RWPE1 (cell line): Measurements from ENCODE around the gene ZFYVE28.
"Not testable (repeated sequence)": the region's sequence is repeated elsewhere in the genome, so short reads cannot be mapped to it uniquely, and the experiment has no call there.

Experiments used
- CTCF ChIA-PET: fragments of 350-600 bp; sonication (Branson Sonifier 250); formaldehyde crosslinking; extraction: SDS; loops from one replicate; lab custom pipeline; 2021; lab: Yijun Ruan, JAX
- POLR2A ChIA-PET: fragments of 400-600 bp; formaldehyde crosslinking; extraction: SDS; loops from one replicate; lab custom pipeline; 2020; ENCODE audit warnings: antibody characterized with exemption; ENCODE audit not compliant: low non-redundant PET; lab: Yijun Ruan, JAX
- DNase-seq: peaks from one replicate; pipeline ENCODE4 v3.0.0; 2012; ENCODE audit warnings: low spot score
- H3K27ac ChIP-seq: fragments of 450-650 bp; 2 replicates; pipeline ENCODE4 v1.5.1; 2017
- TF ChIP-seq, protein P1 (sequence below): fragments of 450-650 bp; conservative IDR thresholded peaks from 2 replicates; pipeline ENCODE4 v1.5.1; 2017; ENCODE audit warnings: low read depth, mild to moderate bottlenecking

The ZFYVE28 gene

DNA sequence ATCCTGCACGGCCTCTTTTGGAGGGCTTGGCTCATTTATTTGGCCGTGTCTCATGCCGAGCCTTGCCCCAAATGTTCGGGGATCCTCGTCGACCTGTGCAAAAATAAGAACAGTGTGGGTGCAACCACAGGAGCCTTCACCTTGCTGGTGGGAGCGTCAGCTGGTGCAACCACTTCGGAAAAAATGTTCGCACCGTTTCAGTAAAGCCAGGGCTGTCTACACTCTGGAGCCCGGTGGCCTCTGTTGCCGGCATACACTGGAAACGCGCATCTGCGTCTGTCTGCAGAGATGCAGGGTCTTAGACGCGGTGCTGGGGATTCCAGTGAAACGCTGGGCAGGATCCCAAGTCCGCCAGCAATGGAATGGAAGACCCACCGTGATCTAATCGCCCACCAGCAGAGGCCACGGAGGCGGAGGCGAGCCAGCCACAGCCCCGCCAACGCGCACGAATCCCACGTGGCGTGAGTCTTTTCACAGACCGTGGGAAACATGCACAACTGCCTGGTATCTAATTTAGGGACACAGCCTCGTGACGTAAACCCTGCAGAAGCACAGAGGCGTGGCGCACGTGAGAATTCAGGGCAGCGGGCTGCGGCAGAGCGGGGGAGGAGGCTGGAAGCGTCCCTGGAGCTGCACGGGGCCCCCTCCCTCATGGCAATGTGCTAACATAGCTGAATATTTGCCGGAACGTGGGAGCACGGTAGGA lies 142.7 kb downstream of the ZFYVE28 start:
- H3K27ac ChIP-seq: no peak overlapping the region
- POLR2A ChIA-PET: no interaction called here
- DNase-seq: no peak
- TF ChIP-seq, protein P1, sequence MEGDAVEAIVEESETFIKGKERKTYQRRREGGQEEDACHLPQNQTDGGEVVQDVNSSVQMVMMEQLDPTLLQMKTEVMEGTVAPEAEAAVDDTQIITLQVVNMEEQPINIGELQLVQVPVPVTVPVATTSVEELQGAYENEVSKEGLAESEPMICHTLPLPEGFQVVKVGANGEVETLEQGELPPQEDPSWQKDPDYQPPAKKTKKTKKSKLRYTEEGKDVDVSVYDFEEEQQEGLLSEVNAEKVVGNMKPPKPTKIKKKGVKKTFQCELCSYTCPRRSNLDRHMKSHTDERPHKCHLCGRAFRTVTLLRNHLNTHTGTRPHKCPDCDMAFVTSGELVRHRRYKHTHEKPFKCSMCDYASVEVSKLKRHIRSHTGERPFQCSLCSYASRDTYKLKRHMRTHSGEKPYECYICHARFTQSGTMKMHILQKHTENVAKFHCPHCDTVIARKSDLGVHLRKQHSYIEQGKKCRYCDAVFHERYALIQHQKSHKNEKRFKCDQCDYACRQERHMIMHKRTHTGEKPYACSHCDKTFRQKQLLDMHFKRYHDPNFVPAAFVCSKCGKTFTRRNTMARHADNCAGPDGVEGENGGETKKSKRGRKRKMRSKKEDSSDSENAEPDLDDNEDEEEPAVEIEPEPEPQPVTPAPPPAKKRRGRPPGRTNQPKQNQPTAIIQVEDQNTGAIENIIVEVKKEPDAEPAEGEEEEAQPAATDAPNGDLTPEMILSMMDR: no peak
- CTCF ChIA-PET: no interaction called here

DNA sequence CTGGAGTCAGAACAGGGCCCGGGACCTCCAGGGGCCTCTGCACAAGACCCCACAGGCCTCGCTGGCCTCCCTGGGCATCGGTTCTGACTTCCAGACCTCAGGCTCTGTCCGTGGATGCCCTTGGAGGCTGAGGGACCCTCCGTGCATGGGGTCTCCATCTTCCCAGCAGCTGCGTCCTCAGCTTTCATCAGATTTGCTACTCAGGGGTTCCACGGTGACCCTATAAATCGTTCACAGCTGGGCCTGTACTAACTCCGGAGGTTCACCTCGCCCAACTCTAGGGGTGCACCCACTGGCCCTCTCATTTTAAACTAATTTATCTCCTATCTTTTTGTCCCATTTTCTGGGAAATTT lies 143.4 kb downstream of the ZFYVE28 start:
- CTCF ChIA-PET, DNase-seq, H3K27ac ChIP-seq, POLR2A ChIA-PET: not testable (repeated sequence)

DNA sequence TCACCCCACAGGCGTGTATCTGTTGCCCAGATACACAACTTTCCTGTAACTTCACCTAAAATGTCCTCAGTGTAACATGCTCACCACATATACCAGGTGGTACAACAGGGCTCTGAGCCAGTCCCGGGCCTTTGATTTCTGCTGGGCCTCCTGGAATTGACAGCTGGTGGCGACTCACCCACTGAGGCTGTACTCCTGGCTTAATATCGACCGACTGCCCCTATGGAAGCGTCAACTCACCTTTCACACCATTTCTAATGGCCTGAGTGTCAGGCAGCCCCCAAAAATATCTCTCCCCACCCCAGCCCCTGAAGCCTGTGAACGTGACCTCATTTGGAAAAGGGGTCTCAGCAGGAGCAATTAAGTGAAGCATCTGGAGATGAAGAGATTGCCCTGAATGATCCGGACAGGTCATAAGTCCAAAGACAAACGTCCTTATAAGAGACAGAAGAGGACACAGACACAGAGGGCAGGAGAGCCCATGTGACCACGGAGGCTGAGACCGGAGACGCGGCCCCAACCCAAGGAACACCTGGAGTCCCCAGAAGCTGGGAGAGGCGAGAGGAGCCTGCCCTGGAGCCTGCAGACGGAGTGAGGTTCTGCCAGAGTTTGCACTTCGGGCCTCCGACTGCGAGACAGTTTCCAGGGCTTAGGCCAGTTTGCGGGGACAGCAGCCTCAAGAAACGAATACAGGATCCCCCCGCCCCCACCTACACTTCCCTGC lies 144.0 kb downstream of the ZFYVE28 start:
- DNase-seq: no peak
- H3K27ac ChIP-seq: no peak overlapping the region
- ChIA-PET CTCF (no interaction called here), POLR2A (no interaction called here)
- TF ChIP-seq, protein P1: no peak

DNA sequence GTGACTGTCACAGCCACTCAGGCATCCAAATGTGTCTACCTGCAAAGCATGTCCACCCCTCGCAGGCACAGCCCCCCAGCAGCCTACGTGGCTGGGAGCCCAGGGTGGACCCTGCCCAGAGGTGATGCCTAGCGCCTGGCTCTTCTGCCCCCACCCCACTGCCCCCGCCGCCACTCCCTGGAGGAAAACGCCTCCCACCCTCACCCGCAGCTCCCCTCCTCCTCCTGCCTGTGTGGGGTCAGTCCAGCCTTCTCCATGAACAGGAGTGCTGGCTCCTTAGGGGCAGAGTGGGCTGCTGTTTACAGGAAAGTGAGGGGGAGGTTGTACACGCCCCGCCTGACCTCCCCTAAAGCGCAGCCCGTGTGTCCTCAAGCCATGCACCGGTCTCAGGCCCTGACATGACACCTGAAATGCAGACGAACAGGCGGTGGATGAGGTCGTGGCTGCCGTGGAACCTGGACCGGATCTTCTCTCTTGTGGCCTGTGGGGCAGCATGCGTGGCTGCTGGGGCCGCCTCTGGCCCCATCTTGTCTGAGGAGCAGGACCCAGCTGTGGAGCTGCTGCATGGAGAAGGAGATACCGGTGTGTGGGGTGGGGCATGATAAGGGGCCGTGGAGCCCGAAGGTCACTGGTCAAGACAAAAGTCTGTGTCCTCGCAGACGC lies 144.7 kb downstream of the ZFYVE28 start:
- H3K27ac ChIP-seq: no peak overlapping the region
- TF ChIP-seq, protein P1: no peak
- no peak for DNase-seq
- ChIA-PET CTCF (no interaction called here), POLR2A (no interaction called here)

DNA sequence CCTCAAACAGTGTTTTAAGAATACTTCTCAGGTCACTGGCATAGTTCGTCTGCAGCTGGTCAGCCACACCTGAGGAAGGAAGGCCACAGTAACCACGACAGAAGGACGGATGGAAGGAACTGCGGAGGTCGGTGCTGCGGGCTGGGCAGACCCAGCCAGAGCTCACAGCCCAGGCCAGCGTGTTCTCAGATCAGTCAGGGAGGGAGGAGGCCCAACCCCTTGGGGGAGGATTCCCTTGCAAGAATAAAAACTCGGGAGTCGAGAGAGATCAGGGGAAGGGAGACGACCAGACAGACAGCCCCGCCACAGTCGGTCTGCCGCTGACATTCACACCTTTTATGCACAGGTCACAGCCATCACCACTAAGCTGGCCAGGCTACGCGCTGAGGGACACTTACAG lies 145.2 kb downstream of the ZFYVE28 start:
- TF ChIP-seq, protein P1: no peak
- H3K27ac ChIP-seq: no peak overlapping the region
- ChIA-PET POLR2A (no interaction called here), CTCF (no interaction called here)
- DNase-seq: no peak

DNA sequence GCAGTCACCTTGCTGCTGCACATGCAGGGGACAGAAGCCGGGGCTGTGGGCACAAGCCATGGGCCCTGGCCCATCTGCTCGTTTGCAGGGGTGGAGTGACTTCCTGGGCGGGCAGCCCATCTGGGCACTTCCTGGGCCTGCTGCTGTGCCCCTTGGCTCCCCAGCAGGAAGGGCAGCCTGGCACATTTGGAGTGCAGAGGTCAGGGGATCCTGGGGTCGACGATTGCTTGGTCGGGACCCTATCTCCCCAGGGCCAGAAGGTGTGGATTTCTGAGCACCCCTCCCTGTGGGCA lies 145.7 kb downstream of the ZFYVE28 start:
- ChIA-PET CTCF (no interaction called here), POLR2A (no interaction called here)
- TF ChIP-seq, protein P1: no peak
- DNase-seq: no peak
- H3K27ac ChIP-seq: no peak overlapping the region
